Measurements from ENCODE around the gene CPT1B. TPM values are rescaled to one million over a fixed set of nuclear protein-coding genes. Genes with fewer than 3 reads are reported as not detected.

Gene CPT1B
- total RNA-seq (2022; extraction: Qiagen RNA extraction): 5.8 to 14.7 TPM (median 12.1 TPM) in 5 replicates

DNA sequence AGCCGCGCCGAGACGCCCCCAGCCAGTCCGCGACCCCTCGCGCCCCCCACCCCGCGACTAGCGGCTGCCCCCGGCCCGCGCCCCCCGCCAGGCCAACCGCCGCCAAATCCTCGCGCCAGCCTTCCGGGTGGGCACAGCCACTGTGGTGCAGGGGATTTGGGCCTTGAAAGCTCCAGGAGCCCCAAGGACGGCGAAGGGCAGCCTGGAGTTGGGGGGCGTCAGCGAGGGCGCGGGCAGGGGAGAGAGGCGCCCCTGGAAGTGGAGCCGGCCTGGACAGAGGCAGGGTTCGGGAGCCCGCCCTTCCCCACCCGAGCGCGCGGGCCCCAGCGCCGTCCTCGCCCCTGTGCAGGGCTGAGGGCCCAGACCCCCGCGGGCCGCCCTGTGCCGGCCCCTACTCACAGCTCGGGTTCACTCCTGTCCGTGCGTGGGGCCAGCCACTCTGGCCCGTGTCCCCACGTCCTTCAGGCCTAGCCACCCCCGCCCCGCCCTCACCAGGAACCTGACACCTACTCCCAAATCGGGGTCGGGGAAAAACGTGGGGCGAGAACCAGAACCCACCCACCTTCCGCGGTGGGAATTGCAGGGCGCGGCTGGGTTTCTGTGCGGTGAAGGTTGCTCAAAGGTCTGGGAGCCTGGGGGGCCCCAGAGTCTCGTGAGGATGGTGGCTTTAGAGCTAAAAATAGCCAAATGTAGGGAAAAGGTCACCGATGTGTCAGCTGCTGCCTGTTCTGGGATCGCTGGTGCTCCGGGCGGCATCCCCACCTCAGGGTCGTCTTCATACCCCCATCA lies at the start of gene CPT1B:
Gene CPT1B (minus strand): TSS at position 441 of the 789 bp plus-strand sequence. CDS start 512 bp downstream, outside the sequence.

DNA sequence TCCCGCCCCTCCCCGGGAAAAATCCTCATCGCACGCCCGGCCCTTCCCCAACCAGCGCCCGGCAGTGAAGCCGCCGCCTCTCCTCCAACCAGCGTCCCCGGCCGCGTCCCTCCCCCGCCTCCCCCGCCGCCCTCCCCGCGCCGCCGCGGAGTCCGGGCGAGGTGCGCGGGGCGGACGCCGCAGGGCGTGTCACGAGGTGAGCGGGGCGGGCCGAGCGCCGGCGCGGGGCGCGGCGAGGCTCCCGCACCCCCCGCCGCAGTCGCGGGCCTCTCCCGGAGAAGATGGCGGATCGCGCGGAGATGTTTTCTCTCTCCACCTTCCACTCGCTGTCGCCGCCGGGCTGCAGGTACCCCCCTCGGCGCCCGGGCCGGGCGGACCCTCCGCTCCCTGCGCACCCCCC lies 22.3 kb upstream of the CPT1B start, which contains the start of gene MAPK8IP2:
Gene MAPK8IP2 (plus strand): TSS at position 256 of the 400 bp plus-strand sequence. CDS start 26 bp downstream, at position 282.

DNA sequence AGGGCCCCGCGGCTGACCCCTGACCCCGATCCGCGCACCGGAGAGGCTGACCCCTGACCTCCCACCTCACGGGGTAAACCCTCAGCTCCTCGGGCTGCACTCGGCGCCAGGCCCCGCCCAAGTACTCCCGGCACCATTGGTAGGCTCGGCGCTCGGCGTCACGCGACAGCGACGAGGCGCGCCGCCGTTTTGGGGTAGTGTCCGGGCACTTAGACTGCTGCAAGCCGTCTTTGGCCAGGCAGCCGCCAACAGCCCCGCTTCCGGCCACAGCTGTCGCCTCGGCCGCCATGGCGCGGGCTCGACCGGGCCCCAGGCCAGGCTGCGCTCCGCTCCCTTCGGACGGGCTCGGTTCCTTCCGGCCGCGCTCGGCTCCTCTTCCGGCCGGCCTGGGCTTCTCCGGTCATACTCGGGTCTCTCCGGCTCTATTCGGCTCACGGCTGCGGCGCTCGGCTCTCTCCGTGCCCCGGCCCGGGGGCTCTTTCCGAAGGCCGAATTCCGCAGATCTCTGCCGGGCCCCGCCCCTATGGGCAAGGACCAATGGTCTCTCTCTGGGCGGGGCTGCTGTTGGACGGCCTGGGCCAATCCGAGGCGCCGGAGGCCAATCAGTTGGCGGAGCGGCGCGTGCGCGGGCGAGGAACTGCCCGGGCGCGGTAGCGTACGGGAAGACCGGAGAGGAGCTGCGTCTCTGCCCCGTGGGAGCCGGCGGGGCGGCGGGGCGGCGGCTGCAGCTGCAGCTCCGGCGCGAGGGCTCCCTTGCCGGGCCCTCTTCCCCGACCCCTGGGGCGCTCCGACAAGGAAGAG lies 4.5 kb upstream of the CPT1B start, which contains the start of gene CHKB:
Gene CHKB (minus strand): TSS at position 357 of the 801 bp plus-strand sequence. CDS start 68 bp downstream, at position 289.

DNA sequence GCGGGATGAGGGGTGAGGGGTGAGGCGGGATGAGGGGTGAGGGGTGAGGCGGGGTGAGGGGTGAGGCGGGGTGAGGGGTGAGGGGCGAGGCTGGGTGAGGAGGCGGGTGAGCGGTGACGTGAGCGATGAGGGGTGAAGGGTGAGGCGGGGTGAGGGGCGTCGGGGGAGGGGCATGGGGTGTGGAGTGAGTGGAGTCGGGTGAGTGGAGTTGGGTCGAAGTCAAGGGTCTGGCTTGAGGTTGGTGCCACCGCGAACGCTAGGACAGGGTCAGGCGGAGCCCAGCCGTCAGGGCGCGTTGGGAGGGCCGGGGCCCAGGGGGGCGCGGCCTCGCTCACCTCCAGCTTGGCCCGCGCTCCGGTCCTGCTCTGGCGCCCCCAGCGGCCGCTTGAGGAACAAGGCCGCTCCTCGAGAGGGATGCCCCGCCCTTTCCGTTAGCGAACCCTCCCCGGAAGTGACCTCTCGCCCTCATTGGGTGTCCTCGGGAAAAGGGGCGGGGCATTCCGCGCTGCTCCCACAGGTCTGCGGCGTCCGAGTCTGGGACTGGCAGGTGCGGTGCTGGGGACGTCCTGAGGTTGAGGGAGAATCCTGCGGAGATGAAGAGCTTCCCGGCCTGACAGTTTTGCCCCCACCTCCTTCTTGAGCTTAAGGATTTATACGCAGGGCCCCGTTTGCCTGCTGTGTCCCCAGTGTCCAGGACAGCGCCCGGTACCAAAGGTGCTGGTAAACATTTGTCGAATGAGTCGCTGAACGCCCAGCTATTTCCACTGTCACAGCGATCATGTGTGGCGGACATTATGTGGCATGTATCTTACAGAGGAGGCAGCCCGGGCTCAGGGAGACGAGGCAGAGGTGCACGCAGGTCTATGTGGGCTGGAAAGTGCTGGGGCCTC lies 15.5 kb downstream of the CPT1B start, which contains the start of gene SYCE3:
Gene SYCE3 (minus strand): TSS at position 397 of the 890 bp plus-strand sequence. CDS start 6,514 bp downstream, outside the sequence.

DNA sequence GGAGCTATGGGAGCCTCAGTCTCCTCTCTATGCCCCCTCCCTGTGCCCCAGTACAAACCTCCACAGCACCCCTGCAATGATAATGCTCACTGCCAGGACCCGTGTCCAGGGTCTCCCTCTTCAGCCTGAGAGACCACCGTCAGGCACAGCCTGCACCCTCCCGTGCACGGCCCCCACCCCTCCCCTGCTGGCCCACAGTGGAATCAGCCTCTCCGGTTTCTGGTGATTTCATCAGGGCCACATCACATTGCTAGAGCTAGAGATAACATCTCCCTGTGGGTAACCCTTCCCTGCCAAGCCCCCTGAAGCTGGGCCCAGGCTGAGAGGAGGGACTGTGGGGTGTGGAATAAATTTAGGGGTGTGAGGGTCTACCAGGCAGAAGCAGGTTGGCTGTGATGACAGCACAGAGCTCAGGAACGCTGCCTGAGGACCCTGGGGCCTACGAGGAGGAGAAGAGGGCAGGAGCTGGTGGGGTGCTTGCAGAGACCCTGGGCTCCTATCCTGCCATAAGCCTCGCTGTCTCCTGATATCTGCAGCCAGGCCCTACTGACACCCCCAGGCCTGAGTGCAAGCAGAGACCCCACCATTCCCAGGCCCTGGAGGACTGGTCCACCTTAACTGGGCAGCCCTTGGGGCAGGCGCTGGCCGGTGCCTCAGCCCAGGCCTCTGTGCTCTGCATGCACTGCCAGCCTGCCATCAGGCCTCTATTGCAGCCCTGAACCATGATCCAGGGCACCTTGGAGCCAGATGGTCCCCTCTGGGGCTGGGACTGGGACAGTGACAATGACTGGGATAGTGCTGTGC lies 32.5 kb downstream of the CPT1B start, which contains the start of gene KLHDC7B:
Gene KLHDC7B (plus strand): TSS at position 378 of the 804 bp plus-strand sequence. CDS start 345 bp downstream, at position 723.

DNA sequence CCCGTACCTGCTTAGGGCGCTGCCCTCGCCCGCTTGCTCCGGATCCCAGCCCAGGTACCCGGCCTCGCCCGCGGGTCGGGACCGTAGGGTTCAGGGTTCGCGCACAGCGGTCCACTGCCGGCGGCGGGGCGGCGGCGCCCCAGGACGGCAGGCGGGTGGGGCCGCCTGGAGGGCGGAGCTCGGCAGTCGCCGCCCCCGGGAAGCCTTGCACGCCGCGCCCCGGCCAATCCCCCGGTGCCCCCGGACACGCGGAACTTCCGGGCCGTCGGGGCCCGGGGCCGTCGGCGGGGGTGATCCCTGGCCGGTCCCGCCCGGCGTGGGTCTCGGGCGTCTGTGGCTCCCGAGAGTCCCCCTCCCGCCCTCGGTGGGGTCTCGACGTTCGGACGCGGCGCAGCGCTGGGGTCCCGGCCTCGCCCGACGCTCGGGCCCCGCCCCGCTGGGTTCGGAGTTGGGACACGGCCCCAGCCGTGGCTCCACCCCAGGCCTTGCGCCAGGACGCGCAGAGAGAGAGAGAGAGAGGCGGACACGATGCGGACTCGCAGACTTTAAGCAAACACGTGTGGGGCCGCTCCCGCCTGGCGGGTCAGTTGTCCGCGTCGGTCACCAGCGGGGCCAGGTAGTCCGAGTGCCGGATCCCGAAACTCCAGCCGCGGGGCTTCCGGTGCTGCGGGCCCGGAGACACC lies 48.2 kb downstream of the CPT1B start, which contains the start of gene TYMP:
Gene TYMP (minus strand): TSS at position 116 of the 683 bp plus-strand sequence. CDS start 303 bp downstream, outside the sequence.

DNA sequence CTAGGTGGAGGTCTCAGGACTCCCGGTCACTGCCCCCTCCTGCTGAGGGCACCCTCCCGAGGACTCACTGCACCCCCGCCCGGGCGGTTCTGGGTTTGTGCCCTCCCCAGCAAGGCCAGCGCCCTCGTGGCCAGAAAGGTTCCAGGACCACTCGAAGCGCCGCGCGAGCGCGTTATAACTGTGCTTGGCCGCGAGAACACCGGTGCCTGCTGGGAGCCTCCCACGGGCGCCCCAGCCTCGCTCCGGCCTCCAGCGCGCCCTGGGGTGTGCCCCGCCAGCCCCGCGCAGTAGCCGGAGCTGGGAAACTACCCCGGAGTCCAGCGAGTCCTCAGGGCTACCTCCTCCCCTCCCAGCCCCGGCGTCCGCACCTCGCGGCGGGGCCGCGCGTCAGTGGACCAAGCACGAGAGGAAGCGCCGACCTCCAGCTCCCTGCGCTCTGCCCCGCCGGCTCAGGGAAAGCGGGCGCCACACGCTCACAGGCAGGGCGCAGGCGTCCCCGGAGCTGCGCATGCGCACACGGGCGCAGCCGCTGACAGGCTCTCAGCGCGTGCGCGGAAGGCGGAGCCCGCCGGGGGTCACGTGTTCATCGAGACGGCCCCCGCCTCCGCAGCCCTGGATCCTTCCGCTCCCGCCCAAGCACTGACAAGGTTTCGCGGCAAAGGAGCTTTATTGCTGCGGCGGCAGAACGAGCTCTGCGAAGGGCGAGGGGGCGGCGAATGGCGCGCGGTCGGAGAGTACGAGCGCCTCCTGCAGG lies 52.9 kb downstream of the CPT1B start, which contains the start of gene SCO2:
Gene SCO2 (minus strand): TSS at position 495 of the 754 bp plus-strand sequence. CDS start 1,187 bp downstream, outside the sequence.

Other genes starting within 250 kb of the CPT1B start
- 9.9 to 13.3 TPM (median 12.8 TPM) in 5 replicates for gene PPP6R2, start 235.1 kb downstream of the CPT1B start, total RNA-seq (2022; extraction: Qiagen RNA extraction)
- gene SBF1, start 103.4 kb downstream of the CPT1B start, total RNA-seq (2022; extraction: Qiagen RNA extraction): 19.2 to 26.3 TPM (median 23.1 TPM) in 5 replicates
- 0.41 to 0.63 TPM (median 0.57 TPM) in 5 replicates for gene ADM2, start 96.9 kb downstream of the CPT1B start, total RNA-seq (2022; extraction: Qiagen RNA extraction)
- 0.05 TPM in 1 of 5 replicates, not detected in the others for gene MIOX, start 91.6 kb downstream of the CPT1B start, total RNA-seq (2022; extraction: Qiagen RNA extraction)
- 33.6 to 51.5 TPM (median 49.9 TPM) in 5 replicates for gene LMF2, start 70.7 kb downstream of the CPT1B start, total RNA-seq (2022; extraction: Qiagen RNA extraction)
- gene NCAPH2, start 70.2 kb downstream of the CPT1B start, total RNA-seq (2022; extraction: Qiagen RNA extraction): 33.5 to 38.4 TPM (median 36.8 TPM) in 5 replicates
- 3.2 to 9.1 TPM (median 4.7 TPM) in 5 replicates for gene SCO2, start 52.8 kb downstream of the CPT1B start, total RNA-seq (2022; extraction: Qiagen RNA extraction)
- 11.7 to 19.2 TPM (median 17.9 TPM) in 5 replicates for gene TYMP, start 48.4 kb downstream of the CPT1B start, total RNA-seq (2022; extraction: Qiagen RNA extraction)
- gene KLHDC7B, start 32.5 kb downstream of the CPT1B start, total RNA-seq (2022; extraction: Qiagen RNA extraction): 0.02 to 0.03 TPM (median 0.03 TPM) in 3 of 5 replicates, not detected in the others
- 0.22 to 0.37 TPM (median 0.29 TPM) in 3 of 5 replicates, not detected in the others for gene SYCE3, start 15.5 kb downstream of the CPT1B start, total RNA-seq (2022; extraction: Qiagen RNA extraction)
- 11.6 to 20.4 TPM (median 17.8 TPM) in 5 replicates for gene CHKB, start 4.4 kb upstream of the CPT1B start, total RNA-seq (2022; extraction: Qiagen RNA extraction)
- gene MAPK8IP2, start 22.4 kb upstream of the CPT1B start, total RNA-seq (2022; extraction: Qiagen RNA extraction): 2.6 to 3.9 TPM (median 3.8 TPM) in 5 replicates
- gene ARSA, start 49.7 kb upstream of the CPT1B start, total RNA-seq (2022; extraction: Qiagen RNA extraction): 17.0 to 26.1 TPM (median 22.2 TPM) in 5 replicates
- 3.1 to 5.4 TPM (median 4.4 TPM) in 5 replicates for gene SHANK3, start 94.4 kb upstream of the CPT1B start, total RNA-seq (2022; extraction: Qiagen RNA extraction)
- gene ACR, start 159.8 kb upstream of the CPT1B start, total RNA-seq (2022; extraction: Qiagen RNA extraction): 0.06 to 0.08 TPM in 2 of 5 replicates, not detected in the others
- gene RABL2B, start 205.2 kb upstream of the CPT1B start, total RNA-seq (2022; extraction: Qiagen RNA extraction): 14.7 to 19.0 TPM (median 18.6 TPM) in 5 replicates

Measured in A549 treated with AZD2906 at 1 μM for 4 hours (cell line).